Smooth muscle cell (in vitro differentiated cells): ENCODE results near the gene DTX3. TPM values are rescaled to one million over a fixed set of nuclear protein-coding genes. Genes with fewer than 3 reads are reported as not detected.
"Not testable (repeated sequence)": the region's sequence is repeated elsewhere in the genome, so short reads cannot be mapped to it uniquely, and the experiment has no call there.

Experiments used
- DNase-seq: peaks from one replicate; lab custom pipeline; 2025; ENCODE audit not compliant: unreplicated experiment; lab: John Stamatoyannopoulos, UW
- H2AFZ ChIP-seq: fragments of 200-600 bp; sonication (generic); 2 replicates; pipeline ENCODE4 v1.6.0; 2016; ENCODE audit warnings: antibody characterized with exemption, low read depth, mild to moderate bottlenecking
- H3F3A ChIP-seq: fragments of 200-600 bp; sonication (generic); 2 replicates; pipeline ENCODE4 v1.6.0; 2017; ENCODE audit warnings: antibody characterized with exemption, low read depth
- H3K27ac ChIP-seq: fragments of 200-600 bp; sonication (generic); 2 replicates; pipeline ENCODE4 v1.5.1; 2016; ENCODE audit warnings: low read depth, mild to moderate bottlenecking
- H3K27me3 ChIP-seq: fragments of 200-600 bp; sonication (generic); 2 replicates; pipeline ENCODE4 v1.6.1; 2016; ENCODE audit warnings: low read depth, mild to moderate bottlenecking
- H3K36me3 ChIP-seq: fragments of 200-600 bp; sonication (generic); 2 replicates; pipeline ENCODE4 v1.5.1; 2016; ENCODE audit warnings: low read depth
- H3K4me1 ChIP-seq: fragments of 200-600 bp; sonication (generic); 2 replicates; pipeline ENCODE4 v1.5.1; 2016; ENCODE audit warnings: low read depth
- H3K4me2 ChIP-seq: fragments of 200-600 bp; sonication (generic); 2 replicates; pipeline ENCODE4 v1.6.0; 2016; ENCODE audit warnings: mild to moderate bottlenecking
- H3K4me3 ChIP-seq: fragments of 200-600 bp; sonication (generic); 2 replicates; pipeline ENCODE4 v1.5.1; 2016; ENCODE audit warnings: mild to moderate bottlenecking
- H3K79me2 ChIP-seq: fragments of 200-600 bp; sonication (generic); 2 replicates; pipeline ENCODE4 v1.6.0; 2016; ENCODE audit warnings: low read depth, mild to moderate bottlenecking
- H3K9ac ChIP-seq: fragments of 200-600 bp; sonication (generic); 2 replicates; pipeline ENCODE4 v1.6.0; 2016; ENCODE audit warnings: low read depth
- H3K9me3 ChIP-seq: fragments of 200-600 bp; sonication (generic); replicated peaks from 2 replicates; pipeline ENCODE4 v1.5.1; 2016; ENCODE audit warnings: low read depth
- H4K20me1 ChIP-seq: fragments of 200-600 bp; sonication (generic); 2 replicates; pipeline ENCODE4 v1.6.0; 2016; ENCODE audit warnings: low read depth
- CTCF ChIP-seq: fragments of 200-600 bp; sonication (generic); IDR thresholded peaks from 2 replicates; pipeline ENCODE4 v1.5.1; 2017; ENCODE audit warnings: borderline replicate concordance, mild to moderate bottlenecking, antibody characterized with exemption; ENCODE audit not compliant: insufficient read depth, poor library complexity, severe bottlenecking
- WGBS: methylation state at CpG from one replicate; pipeline ENCODE4 v1.1.7; 2016; ENCODE audit warnings: low lambda C conversion rate; 5-methylcytosine and 5-hydroxymethylcytosine counted together
- polyA plus RNA-seq: library from polyadenylated mRNA; unstranded; fragments of >200 nt; fragmentation: Nextera tagmentation; extraction: Ambion mirVana; gene quantifications from 2 replicates; pipeline ENCODE4 v1.2.1, GENCODE V29; 2016
- total RNA-seq: library from RNA; depleted of rRNA; stranded (reverse); fragments of >200 nt; gene quantifications from 2 replicates; pipeline ENCODE4 v1.2.3, GENCODE V29; 2014

Gene DTX3
- total and polyA plus RNA-seq, 2 experiments from 2014 or later, result 29.4 to 43.0 TPM

- DNase-seq, result no peak
- H3K4me1 ChIP-seq, result peaks cover 7% of the 10 kb centered on the region
- no peaks in the 10 kb centered on the region for H4K20me1 ChIP-seq
- peaks cover 82% of the 10 kb centered on the region for H3K27me3 ChIP-seq
- H3F3A ChIP-seq, result no peaks in the 10 kb centered on the region
- TF ChIP-seq CTCF, result peak; percentile 79
- no peaks in the 10 kb centered on the region for H3K9me3 ChIP-seq
- H3K27ac ChIP-seq, result no peak within 1 kb of the TSS
- peak within 1 kb of the TSS; percentile 94 for H2AFZ ChIP-seq
- 10% methylated on average over 35 of the region's 58 CpGs for WGBS
- no peak within 1 kb of the TSS for H3K9ac ChIP-seq
- H3K4me2 ChIP-seq, result peak within 1 kb of the TSS; percentile 97
- no peaks in the 10 kb centered on the region for H3K79me2 ChIP-seq
- no peaks in the 10 kb centered on the region for H3K36me3 ChIP-seq
- H3K4me3 ChIP-seq, result peak within 1 kb of the TSS; percentile 69
Observed at GRCh38 chr12:57632958-57633840, 28.6 kb downstream of the DTX3 start, which contains the start of gene B4GALNT1. Gene B4GALNT1, minus strand, starts transcription at chr12:57633201. Its CDS starts 1,069 bp downstream, at chr12:57632132.

GRCh38 chr12:57636731-57637130 is 32.1 kb downstream of the DTX3 start:
- not testable (repeated sequence) for H3K79me2 ChIP-seq, H3K36me3 ChIP-seq, H3K9me3 ChIP-seq, H3F3A ChIP-seq, H3K4me3 ChIP-seq, H3K27ac ChIP-seq, H3K4me2 ChIP-seq, H4K20me1 ChIP-seq, H3K4me1 ChIP-seq, H2AFZ ChIP-seq, H3K9ac ChIP-seq, DNase-seq
- WGBS, result 94% methylated on average over 9 of the region's 9 CpGs
- peaks cover 55% of the 10 kb centered on the region for H3K27me3 ChIP-seq

GRCh38 chr12:57637364-57637763 is 32.7 kb downstream of the DTX3 start:
- no peaks in the 10 kb centered on the region for H4K20me1 ChIP-seq
- H3K27ac ChIP-seq, result no peak overlapping the region
- H3K4me1 ChIP-seq, result no peaks in the 10 kb centered on the region
- H3K27me3 ChIP-seq, result peaks cover 49% of the 10 kb centered on the region
- no peaks in the 10 kb centered on the region for H3K79me2 ChIP-seq
- no peaks in the 10 kb centered on the region for H3K36me3 ChIP-seq
- no peak for DNase-seq
- H3F3A ChIP-seq, result no peaks in the 10 kb centered on the region
- no peak overlapping the region for H3K4me3 ChIP-seq
- TF ChIP-seq CTCF, result no peak
- H2AFZ ChIP-seq, result no peak overlapping the region
- H3K4me2 ChIP-seq, result no peak overlapping the region
- H3K9me3 ChIP-seq, result no peaks in the 10 kb centered on the region
- WGBS, result 84% methylated on average over 3 of the region's 3 CpGs
- H3K9ac ChIP-seq, result no peak overlapping the region

- Histone ChIP-seq H3K9me3 (no peaks in the 10 kb centered on the region), H3K4me2 (no peak overlapping the region), H2AFZ (no peak overlapping the region), H3K4me3 (no peak overlapping the region), H4K20me1 (no peaks in the 10 kb centered on the region), H3K9ac (no peak overlapping the region), H3K27me3 (peaks cover 42% of the 10 kb centered on the region), H3K36me3 (no peaks in the 10 kb centered on the region), H3F3A (no peaks in the 10 kb centered on the region), H3K4me1 (no peaks in the 10 kb centered on the region), H3K27ac (no peak overlapping the region), H3K79me2 (no peaks in the 10 kb centered on the region)
- no peak for DNase-seq
- 91% methylated on average over 3 of the region's 3 CpGs for WGBS
- no peak for TF ChIP-seq CTCF
Observed at GRCh38 chr12:57638096-57638495, 33.5 kb downstream of the DTX3 start.
